Astrocyte (in vitro differentiated cells and primary cell): ENCODE results near the gene ANO6.

ENCODE experiments used
- CTCF ChIP-seq: IDR thresholded peaks from 2 replicates; pipeline ENCODE4 v1.5.1; 2011; ENCODE audit warnings: low read depth, mild to moderate bottlenecking, inconsistent platforms, low read length, moderate library complexity; ENCODE audit not compliant: insufficient read depth
- EZH2 ChIP-seq: IDR thresholded peaks from 2 replicates; pipeline ENCODE4 v1.6.1; 2012; ENCODE audit warnings: mild to moderate bottlenecking, low read length, inconsistent platforms; ENCODE audit not compliant: insufficient read depth

- TF ChIP-seq CTCF (no peak), EZH2 (no peak)
Observed at GRCh38 chr12:45423931-45424330, 208.0 kb downstream of the ANO6 start.
